HL-60 (cell line): ENCODE results near the gene AMIGO2.

Source experiments
- CTCF ChIP-seq: IDR thresholded peaks from one replicate; pipeline ENCODE4 v1.5.1; 2011; ENCODE audit warnings: low read length, control low read depth, inconsistent platforms; ENCODE audit not compliant: insufficient read depth
- POLR2AphosphoS5 ChIP-seq: IDR thresholded peaks from 2 replicates; pipeline ENCODE4 v1.6.1; 2012; ENCODE audit warnings: low read depth
- SPI1 ChIP-seq: IDR thresholded peaks from 2 replicates; pipeline ENCODE4 v1.6.1; 2012; ENCODE audit warnings: low read depth, mild to moderate bottlenecking, borderline replicate concordance

GRCh38 chr12:47122602-47123001, 42.8 kb upstream of the AMIGO2 start:
- TF ChIP-seq CTCF (no peak), SPI1 (no peak), POLR2AphosphoS5 (no peak)
